Activated CD8-positive, alpha-beta memory T cell treated with anti-CD3 and anti-CD28 coated beads for 24 hours (primary cell): Measurements from ENCODE around the gene TXLNB.
"Not testable (repeated sequence)": the region's sequence is repeated elsewhere in the genome, so short reads cannot be mapped to it uniquely, and the experiment has no call there.

Source experiments
- DNase-seq: peaks from one replicate; pipeline ENCODE4 v3.0.0-alpha.2; 2020

TXLNB gene

GRCh38 chr6:139230391-139230840, 61.4 kb downstream of the TXLNB start:
- DNase-seq = no peak

- DNase-seq = not testable (repeated sequence)
These were observed 63.4 kb downstream of the TXLNB start for GRCh38 chr6:139228387-139228786.

GRCh38 chr6:139219746-139220145, 72.1 kb downstream of the TXLNB start:
- DNase-seq = no peak

GRCh38 chr6:139219271-139219729, 72.5 kb downstream of the TXLNB start:
- DNase-seq = peak; percentile 82

DNA sequence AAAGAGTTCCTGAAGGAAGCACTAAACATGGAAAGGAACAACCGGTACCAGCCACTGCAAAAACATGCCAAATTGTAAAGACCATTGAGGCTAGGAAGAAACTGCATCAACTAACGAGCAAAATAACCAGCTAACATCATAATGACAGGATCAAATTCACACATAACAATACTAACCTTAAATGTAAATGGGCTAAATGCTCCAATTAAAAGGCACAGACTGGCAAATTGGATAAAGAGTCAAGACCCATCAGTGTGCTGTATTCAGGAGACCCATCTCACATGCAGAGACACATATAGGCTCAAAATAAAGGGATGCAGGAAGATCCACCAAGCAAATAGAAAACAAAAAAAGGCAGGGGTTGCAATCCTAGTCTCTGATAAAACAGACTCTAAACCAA, 79.3 kb downstream of the TXLNB start:
- DNase-seq = not testable (repeated sequence)

DNA sequence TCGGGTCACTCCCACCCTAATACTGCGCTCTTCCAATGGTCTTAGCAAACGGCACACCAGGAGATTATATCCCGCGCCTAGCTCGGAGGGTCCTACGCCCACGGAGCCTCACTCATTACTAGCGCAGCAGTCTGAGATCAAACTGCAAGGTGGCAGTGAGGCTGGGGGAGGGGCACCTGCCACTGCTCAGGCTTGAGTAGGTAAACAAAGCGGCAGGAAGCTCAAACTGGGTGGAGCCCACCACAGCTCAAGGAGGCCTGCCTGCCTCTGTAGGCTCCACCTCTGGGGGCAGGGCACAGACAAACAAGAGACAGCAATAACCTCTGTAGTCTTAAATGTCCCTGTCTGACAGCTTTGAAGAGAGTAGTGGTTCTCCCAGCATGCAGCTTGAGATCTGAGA, 81.0 kb downstream of the TXLNB start:
- not testable (repeated sequence) for DNase-seq

- DNase-seq = no peak
These were observed 86.0 kb downstream of the TXLNB start for GRCh38 chr6:139205843-139206242.

DNA sequence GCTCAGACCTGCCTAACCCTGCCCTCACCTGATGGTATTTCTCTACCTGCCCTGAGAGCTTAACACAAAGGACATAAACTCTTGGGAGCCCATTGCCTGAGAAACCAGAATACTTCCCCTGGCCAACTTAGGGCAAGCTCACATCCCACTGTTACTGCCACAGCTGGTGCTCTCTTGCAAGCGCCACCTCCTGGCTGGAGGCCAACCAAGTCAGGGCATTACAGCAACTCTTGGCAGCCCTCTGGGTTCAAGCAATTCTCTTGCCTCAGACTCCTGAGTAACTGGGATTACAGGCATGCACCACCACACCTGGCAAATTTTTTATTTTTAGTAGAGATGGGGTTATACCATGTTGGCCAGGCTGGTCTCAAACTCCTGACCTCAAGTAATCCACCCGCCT, 86.8 kb downstream of the TXLNB start:
- no peak for DNase-seq

GRCh38 chr6:139201378-139201777, 90.4 kb downstream of the TXLNB start:
- no peak for DNase-seq

- no peak for DNase-seq
These were observed 93.1 kb downstream of the TXLNB start for GRCh38 chr6:139198529-139199288.

GRCh38 chr6:139194740-139195139, 97.1 kb downstream of the TXLNB start:
- DNase-seq = no peak
